SU-DHL-6 (cell line): ENCODE data around the gene HNRNPLL.

Experiments used
- H2AFZ ChIP-seq: fragments of 200-600 bp; sonication (generic); 2 replicates; pipeline ENCODE4 v1.6.1; 2014; ENCODE audit warnings: low read depth, mild to moderate bottlenecking, moderate library complexity, mixed read lengths, antibody characterized with exemption, low read length; ENCODE audit not compliant: severe bottlenecking
- H3F3A ChIP-seq: fragments of 200-600 bp; shearing (Covaris generic); 2 replicates; pipeline ENCODE4 v1.6.0; 2016; ENCODE audit warnings: antibody characterized with exemption, mild to moderate bottlenecking; ENCODE audit not compliant: insufficient read depth
- H3K27ac ChIP-seq: fragments of 200-600 bp; sonication (generic); 2 replicates; pipeline ENCODE4 v1.5.1; 2016; ENCODE audit warnings: low read depth, mild to moderate bottlenecking, low read length, moderate library complexity, mixed read lengths
- H3K27me3 ChIP-seq: fragments of 200-600 bp; sonication (generic), shearing (Covaris generic); 2 replicates; pipeline ENCODE4 v1.6.0; 2014; ENCODE audit warnings: mild to moderate bottlenecking, low read length
- H3K36me3 ChIP-seq: fragments of 200-600 bp; sonication (generic); 2 replicates; pipeline ENCODE4 v1.6.1; 2014; ENCODE audit warnings: mild to moderate bottlenecking, low read length, mixed read lengths
- H3K4me2 ChIP-seq: fragments of 300-600, 200-600 bp; shearing (Covaris generic), sonication (generic); 2 replicates; pipeline ENCODE4 v1.6.0; 2014; ENCODE audit warnings: low read length, low read depth, mild to moderate bottlenecking; ENCODE audit not compliant: poor library complexity, severe bottlenecking
- H3K4me3 ChIP-seq: fragments of 200-600 bp; sonication (generic); 2 replicates; pipeline ENCODE4 v1.5.1; 2014; ENCODE audit warnings: antibody characterized with exemption, low read length, mild to moderate bottlenecking, mixed read lengths; ENCODE audit not compliant: insufficient read depth, poor library complexity, severe bottlenecking
- H3K79me2 ChIP-seq: fragments of 200-600 bp; sonication (generic); 2 replicates; pipeline ENCODE4 v1.6.1; 2014; ENCODE audit warnings: mild to moderate bottlenecking, low read length, moderate library complexity; ENCODE audit not compliant: insufficient read depth
- H3K9ac ChIP-seq: fragments of 200-600 bp; sonication (generic); 2 replicates; pipeline ENCODE4 v1.7.0; 2014; ENCODE audit warnings: mild to moderate bottlenecking, low read length
- H3K9me2 ChIP-seq: fragments of 200-600 bp; sonication (generic); replicated peaks from 2 replicates; pipeline ENCODE4 v1.6.1; 2014; ENCODE audit warnings: low read length; ENCODE audit not compliant: insufficient read depth
- H3K9me3 ChIP-seq: fragments of 200-600 bp; sonication (generic); 2 replicates; pipeline ENCODE4 v1.6.1; 2014; ENCODE audit warnings: low read length, mixed read lengths; ENCODE audit not compliant: insufficient read depth
- H4K20me1 ChIP-seq: fragments of 200-600 bp; sonication (generic); 2 replicates; pipeline ENCODE4 v1.6.1; 2014; ENCODE audit warnings: low read depth, mild to moderate bottlenecking, antibody characterized with exemption, low read length, moderate library complexity, mixed read lengths
- EZH2phosphoT487 ChIP-seq: fragments of 200-600 bp; sonication (generic), shearing (Covaris generic); conservative IDR thresholded peaks from 2 replicates; pipeline ENCODE4 v1.6.1; 2018; ENCODE audit warnings: mild to moderate bottlenecking, antibody characterized with exemption, low read length, moderate library complexity, mixed read lengths
- TF ChIP-seq, protein P1 (sequence below): fragments of 200-600 bp; sonication (generic); IDR thresholded peaks from one replicate; pipeline ENCODE4 v1.5.1; 2017; ENCODE audit warnings: antibody characterized with exemption, mild to moderate bottlenecking, low read length, moderate library complexity; ENCODE audit not compliant: insufficient read depth, poor library complexity, severe bottlenecking

The HNRNPLL gene

GRCh38 chr2:38596229-38596628, 6.5 kb downstream of the HNRNPLL start:
- Histone ChIP-seq H3F3A (peaks cover 6% of the 10 kb centered on the region), H3K9me3 (no peaks in the 10 kb centered on the region), H3K4me3 (no peak overlapping the region), H3K9me2 (no peaks in the 10 kb centered on the region), H3K79me2 (no peaks in the 10 kb centered on the region), H3K4me2 (no peak overlapping the region), H2AFZ (no peak overlapping the region), H4K20me1 (no peaks in the 10 kb centered on the region; the same call in 1 of the 2 replicates), H3K36me3 (no peaks in the 10 kb centered on the region), H3K9ac (no peak overlapping the region), H3K27ac (no peak overlapping the region), H3K27me3 (no peaks in the 10 kb centered on the region)
- TF ChIP-seq, protein P1, sequence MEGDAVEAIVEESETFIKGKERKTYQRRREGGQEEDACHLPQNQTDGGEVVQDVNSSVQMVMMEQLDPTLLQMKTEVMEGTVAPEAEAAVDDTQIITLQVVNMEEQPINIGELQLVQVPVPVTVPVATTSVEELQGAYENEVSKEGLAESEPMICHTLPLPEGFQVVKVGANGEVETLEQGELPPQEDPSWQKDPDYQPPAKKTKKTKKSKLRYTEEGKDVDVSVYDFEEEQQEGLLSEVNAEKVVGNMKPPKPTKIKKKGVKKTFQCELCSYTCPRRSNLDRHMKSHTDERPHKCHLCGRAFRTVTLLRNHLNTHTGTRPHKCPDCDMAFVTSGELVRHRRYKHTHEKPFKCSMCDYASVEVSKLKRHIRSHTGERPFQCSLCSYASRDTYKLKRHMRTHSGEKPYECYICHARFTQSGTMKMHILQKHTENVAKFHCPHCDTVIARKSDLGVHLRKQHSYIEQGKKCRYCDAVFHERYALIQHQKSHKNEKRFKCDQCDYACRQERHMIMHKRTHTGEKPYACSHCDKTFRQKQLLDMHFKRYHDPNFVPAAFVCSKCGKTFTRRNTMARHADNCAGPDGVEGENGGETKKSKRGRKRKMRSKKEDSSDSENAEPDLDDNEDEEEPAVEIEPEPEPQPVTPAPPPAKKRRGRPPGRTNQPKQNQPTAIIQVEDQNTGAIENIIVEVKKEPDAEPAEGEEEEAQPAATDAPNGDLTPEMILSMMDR, result no peak
- TF ChIP-seq EZH2phosphoT487, result no peak

GRCh38 chr2:38592951-38593350, 9.8 kb downstream of the HNRNPLL start:
- Histone ChIP-seq H4K20me1 (no peaks in the 10 kb centered on the region; the same call in 1 of the 2 replicates), H3K79me2 (no peaks in the 10 kb centered on the region), H3K4me3 (no peak overlapping the region), H3K9me3 (no peaks in the 10 kb centered on the region), H3K27me3 (no peaks in the 10 kb centered on the region), H3K4me2 (no peak overlapping the region), H3K9ac (no peak overlapping the region), H2AFZ (no peak overlapping the region), H3K27ac (no peak overlapping the region), H3K9me2 (no peaks in the 10 kb centered on the region), H3K36me3 (no peaks in the 10 kb centered on the region), H3F3A (no peaks in the 10 kb centered on the region)
- no peak for TF ChIP-seq EZH2phosphoT487
- TF ChIP-seq, protein P1, result no peak

- Histone ChIP-seq H3K9me3 (no peaks in the 10 kb centered on the region), H3K27ac (no peak overlapping the region), H3K9ac (no peak overlapping the region), H3K4me2 (no peak overlapping the region), H3K9me2 (no peaks in the 10 kb centered on the region), H3K79me2 (no peaks in the 10 kb centered on the region), H3K36me3 (no peaks in the 10 kb centered on the region), H2AFZ (no peak overlapping the region), H4K20me1 (no peaks in the 10 kb centered on the region; the same call in 1 of the 2 replicates), H3F3A (no peaks in the 10 kb centered on the region), H3K4me3 (no peak overlapping the region), H3K27me3 (no peaks in the 10 kb centered on the region)
- TF ChIP-seq EZH2phosphoT487, result no peak
- TF ChIP-seq, protein P1, result no peak
Observed at GRCh38 chr2:38591152-38591551, 11.6 kb downstream of the HNRNPLL start.
